K562 (cell line): ENCODE results near the gene ETV7.

Source experiments
- CC2D1A ChIP-seq: fragments of 450-650 bp; IDR thresholded peaks from 2 replicates; pipeline ENCODE4 v1.6.1; 2017; ENCODE audit warnings: mild to moderate bottlenecking
- JUND ChIP-seq, 2 experiments: IDR thresholded peaks; 2 replicates in 1 of 2; 3 replicates in 1 of 2; pipeline ENCODE4 v1.6.1; 2011; ENCODE audit warnings: borderline replicate concordance in 2 of 2, low read depth in 2 of 2, low read length in 2 of 2, improper control_type of control experiment in 1 of 2, missing biosample characterization in 1 of 2, missing genetic modification characterization in 1 of 2, missing genetic modification reagents in 1 of 2
- RCOR1 ChIP-seq, 2 experiments: IDR thresholded peaks; 2 replicates each; pipeline ENCODE4 v1.6.1; 2012; ENCODE audit warnings: low read depth in 2 of 2, low read length in 2 of 2, borderline replicate concordance in 1 of 2, improper control_type of control experiment in 1 of 2
- YY1 ChIP-seq, 3 experiments: IDR thresholded peaks; 2 replicates each; pipeline ENCODE4 v1.6.1; 2011; ENCODE audit warnings: low read length in 2 of 3, mild to moderate bottlenecking in 2 of 3, moderate library complexity in 2 of 3, borderline replicate concordance in 1 of 3, control low read depth in 1 of 3, low read depth in 1 of 3; ENCODE audit not compliant: insufficient read depth in 3 of 3, insufficient replicate concordance in 2 of 3, control insufficient read depth in 1 of 3, insufficient read length in 1 of 3; ENCODE audit errors: extremely low read depth in 1 of 3

- TF ChIP-seq CC2D1A: no peak
- TF ChIP-seq JUND (IDR thresholded peaks at IDR 0.05; ENCODE audit: borderline replicate concordance, low read depth, low read length): no peak
- TF ChIP-seq JUND (tag; IDR thresholded peaks at IDR 0.05; ENCODE audit: borderline replicate concordance, low read depth, low read length): no peak
- TF ChIP-seq YY1 (IDR thresholded peaks at IDR 0.05; ENCODE audit: borderline replicate concordance in 1 of 3, control insufficient read depth in 1 of 3, extremely low read depth in 1 of 3, insufficient read depth in 3 of 3, insufficient read length in 1 of 3, insufficient replicate concordance in 2 of 3, low read depth in 1 of 3, low read length in 2 of 3): no peak
- TF ChIP-seq RCOR1 (IDR thresholded peaks at IDR 0.05; ENCODE audit: borderline replicate concordance in 1 of 2, low read depth in 2 of 2, low read length in 2 of 2): no peak
Observed at GRCh38 chr6:36329798-36330291, 57.6 kb downstream of the ETV7 start.
